H9 (cell line): ENCODE measurements around the gene NRP2. TPM values are rescaled to one million over a fixed set of nuclear protein-coding genes. Genes with fewer than 3 reads are reported as not detected.

Experiments
- DNase-seq: peaks from one replicate; pipeline ENCODE4 v3.0.0-alpha.2; 2017
- H2AFZ ChIP-seq: one replicate; pipeline ENCODE4 v1.6.1; 2013; ENCODE audit warnings: mild to moderate bottlenecking, low read length, control low read depth, moderate library complexity
- H2AK5ac ChIP-seq: 2 replicates; pipeline ENCODE4 v1.6.1; 2013; ENCODE audit warnings: low read length, control low read depth, mixed read lengths; ENCODE audit not compliant: insufficient read length
- H2BK120ac ChIP-seq: one replicate; pipeline ENCODE4 v1.6.1; 2013; ENCODE audit warnings: low read depth, mild to moderate bottlenecking, low read length, control low read depth, inconsistent platforms; ENCODE audit not compliant: poor library complexity, severe bottlenecking
- H2BK12ac ChIP-seq: 2 replicates; pipeline ENCODE4 v1.6.1; 2013; ENCODE audit warnings: low read length, control low read depth, mixed read lengths, low read depth; ENCODE audit not compliant: insufficient read length
- H2BK15ac ChIP-seq: 2 replicates; pipeline ENCODE4 v1.6.1; 2013; ENCODE audit warnings: low read depth, low read length, control low read depth
- H2BK20ac ChIP-seq: one replicate; pipeline ENCODE4 v1.6.1; 2013; ENCODE audit warnings: low read depth, mild to moderate bottlenecking, low read length, control low read depth, inconsistent platforms; ENCODE audit not compliant: poor library complexity, severe bottlenecking
- H2BK5ac ChIP-seq: 2 replicates; pipeline ENCODE4 v1.6.1; 2013; ENCODE audit warnings: low read length, control low read depth, mixed read lengths; ENCODE audit not compliant: insufficient read length
- H3K14ac ChIP-seq: 2 replicates; pipeline ENCODE4 v1.6.1; 2013; ENCODE audit warnings: low read length, control low read depth; ENCODE audit not compliant: insufficient read depth
- H3K18ac ChIP-seq: 2 replicates; pipeline ENCODE4 v1.6.1; 2013; ENCODE audit warnings: low read depth, mild to moderate bottlenecking, mixed read lengths, low read length, control low read depth; ENCODE audit not compliant: insufficient read length
- H3K23ac ChIP-seq: 2 replicates; pipeline ENCODE4 v1.6.1; 2013; ENCODE audit warnings: low read length, control low read depth, mixed read lengths, low read depth; ENCODE audit not compliant: insufficient read length
- H3K23me2 ChIP-seq: 2 replicates; pipeline ENCODE4 v1.6.1; 2013; ENCODE audit warnings: low read depth, mild to moderate bottlenecking, mixed read lengths, low read length, control low read depth; ENCODE audit not compliant: insufficient read length, poor library complexity, severe bottlenecking
- H3K27ac ChIP-seq: 2 replicates; pipeline ENCODE4 v1.5.1; 2013; ENCODE audit warnings: low read length, control low read depth, mixed read lengths, low read depth; ENCODE audit not compliant: insufficient read length
- H3K27me3 ChIP-seq: 2 replicates; pipeline ENCODE4 v1.6.1; 2013; ENCODE audit warnings: low read length, control low read depth, inconsistent platforms; ENCODE audit not compliant: insufficient read depth
- H3K4ac ChIP-seq: 2 replicates; pipeline ENCODE4 v1.6.1; 2013; ENCODE audit warnings: low read depth, mild to moderate bottlenecking, control low read depth, inconsistent platforms, low read length, moderate library complexity
- H3K4me1 ChIP-seq: 2 replicates; pipeline ENCODE4 v1.6.1; 2013; ENCODE audit warnings: low read length, control low read depth, inconsistent platforms; ENCODE audit not compliant: insufficient read depth
- H3K4me2 ChIP-seq: 2 replicates; pipeline ENCODE4 v1.6.1; 2013; ENCODE audit warnings: low read length, control low read depth, mixed read lengths; ENCODE audit not compliant: insufficient read length, insufficient read depth
- H3K56ac ChIP-seq: 2 replicates; pipeline ENCODE4 v1.6.1; 2013; ENCODE audit warnings: low read depth, mild to moderate bottlenecking, mixed read lengths, low read length, control low read depth; ENCODE audit not compliant: insufficient read length
- H3K79me1 ChIP-seq: 2 replicates; pipeline ENCODE4 v1.6.1; 2013; ENCODE audit warnings: low read depth, mild to moderate bottlenecking, moderate library complexity, low read length, control low read depth, inconsistent platforms; ENCODE audit not compliant: insufficient read depth, poor library complexity, severe bottlenecking
- H3K79me2 ChIP-seq: 2 replicates; pipeline ENCODE4 v1.6.1; 2013; ENCODE audit warnings: low read length, control low read depth, inconsistent platforms; ENCODE audit not compliant: insufficient read depth
- H3K9ac ChIP-seq: 2 replicates; pipeline ENCODE4 v1.6.1; 2013; ENCODE audit warnings: low read length, control low read depth, mixed read lengths; ENCODE audit not compliant: insufficient read length; ENCODE audit errors: extremely low read depth
- H3K9me3 ChIP-seq: one replicate; pipeline ENCODE4 v1.6.1; 2013; ENCODE audit warnings: low read depth, low read length, inconsistent platforms; ENCODE audit not compliant: control insufficient read depth
- H3T11ph ChIP-seq: one replicate; pipeline ENCODE4 v1.6.1; 2013; ENCODE audit warnings: mild to moderate bottlenecking, low read length, control low read depth, inconsistent platforms
- H4K20me1 ChIP-seq: one replicate; pipeline ENCODE4 v1.6.1; 2013; ENCODE audit not compliant: control insufficient read depth, insufficient read length, insufficient read depth
- H4K5ac ChIP-seq: 2 replicates; pipeline ENCODE4 v1.6.1; 2013; ENCODE audit warnings: low read depth, mild to moderate bottlenecking, mixed read lengths, low read length, control low read depth; ENCODE audit not compliant: insufficient read length
- H4K8ac ChIP-seq: replicated peaks from 2 replicates; pipeline ENCODE4 v1.6.1; 2013; ENCODE audit warnings: low read length, control low read depth, mixed read lengths, low read depth; ENCODE audit not compliant: insufficient read length
- H4K91ac ChIP-seq: 2 replicates; pipeline ENCODE4 v1.6.1; 2013; ENCODE audit warnings: low read depth, mild to moderate bottlenecking, moderate library complexity, mixed read lengths, low read length, control low read depth; ENCODE audit not compliant: insufficient read length
- H3K27ac Mint-ChIP-seq, 3 experiments: 2 replicates in 2 of 3; 3 replicates in 1 of 3; pipeline ENCODE4 v1.8.0; 2020 to 2021; ENCODE audit warnings: mixed read lengths in 3 of 3, mild to moderate bottlenecking in 1 of 3, moderate library complexity in 1 of 3
- H3K27me3 Mint-ChIP-seq: 2 replicates; pipeline ENCODE4 v1.8.0; 2021; ENCODE audit warnings: low read depth, mild to moderate bottlenecking, moderate library complexity, mixed read lengths
- H3K36me3 Mint-ChIP-seq, 3 experiments: 2 replicates in 2 of 3; 3 replicates in 1 of 3; pipeline ENCODE4 v1.8.0; 2020 to 2021; ENCODE audit warnings: low read depth in 3 of 3, mixed read lengths in 3 of 3; ENCODE audit not compliant: insufficient read depth in 1 of 3
- H3K4me1 Mint-ChIP-seq, 2 experiments: 2 replicates each; pipeline ENCODE4 v1.8.0; 2020; ENCODE audit warnings: mixed read lengths in 2 of 2
- H3K4me3 Mint-ChIP-seq, 2 experiments: 2 replicates in 1 of 2; 3 replicates in 1 of 2; pipeline ENCODE4 v1.8.0; 2020 to 2021; ENCODE audit warnings: mild to moderate bottlenecking in 2 of 2, mixed read lengths in 2 of 2, moderate library complexity in 1 of 2
- H3K9me3 Mint-ChIP-seq, 2 experiments: 2 replicates in 1 of 2; 3 replicates in 1 of 2; pipeline ENCODE4 v1.8.0; 2020; ENCODE audit warnings: mild to moderate bottlenecking in 2 of 2, mixed read lengths in 2 of 2, moderate library complexity in 1 of 2
- CTCF ChIP-seq: fragments of 200-600 bp; sonication (generic); conservative IDR thresholded peaks from 3 replicates; pipeline ENCODE4 v1.8.0; 2021; ENCODE audit warnings: antibody characterized with exemption, mild to moderate bottlenecking
- WGBS: extraction: QIAGEN DNeasy Blood & Tissue Kit; methylation state at CpG from one replicate; pipeline ENCODE4 v1.1.7; 2013; ENCODE audit warnings: missing lambda C conversion rate, low lambda C conversion rate, mixed read lengths; ENCODE audit not compliant: insufficient read length; ENCODE audit errors: extremely low coverage; 5-methylcytosine and 5-hydroxymethylcytosine counted together
- total RNA-seq: library from RNA; stranded (reverse); gene quantifications from 2 replicates; pipeline ENCODE4 v1.2.1, GENCODE V29; 2021

NRP2 gene
- total RNA-seq, 1 experiment from 2014 or later = 19.7 TPM

GRCh38 chr2:205771031-205771430 lies 88.7 kb downstream of the NRP2 start:
- Mint-ChIP-seq H3K4me1 (peaks cover 26 to 27% of the 10 kb centered on the region in 2 experiments), H3K4me3 (no peak overlapping the region), H3K27ac (peak overlapping the region in 1 of 3 experiments; percentile 77; a peak in 1 of 7 replicates), H3K9me3 (no peaks in the 10 kb centered on the region), H3K27me3 (peaks cover 14% of the 10 kb centered on the region), H3K36me3 (peaks cover 0 to 7% (median 3%) of the 10 kb centered on the region in 3 experiments; a peak in 2 of 7 replicates)
- Histone ChIP-seq H3K4me2 (no peak overlapping the region), H3K18ac (no peak overlapping the region), H4K5ac (no peak overlapping the region), H2BK20ac (no peak overlapping the region), H2AK5ac (no peak overlapping the region), H3K27ac (no peak overlapping the region), H3K23me2 (no peaks in the 10 kb centered on the region), H2BK15ac (no peak overlapping the region), H3K23ac (no peak overlapping the region), H4K8ac (no peak overlapping the region), H4K20me1 (no peaks in the 10 kb centered on the region), H3K9me3 (no peaks in the 10 kb centered on the region), H2BK12ac (no peak overlapping the region), H4K91ac (no peak overlapping the region), H3K14ac (no peak overlapping the region), H3K9ac (no peak overlapping the region), H3K27me3 (no peaks in the 10 kb centered on the region), H2AFZ (no peak overlapping the region), H2BK120ac (no peak overlapping the region), H3K4ac (no peak overlapping the region), H3K4me1 (no peaks in the 10 kb centered on the region), H3T11ph (no peak overlapping the region), H2BK5ac (no peak overlapping the region), H3K56ac (no peak overlapping the region), H3K79me2 (no peaks in the 10 kb centered on the region), H3K79me1 (no peaks in the 10 kb centered on the region)
- no peak for TF ChIP-seq CTCF
- no peak for DNase-seq
- WGBS = no CpG with 5 or more reads among the region's 10 CpGs
